HG02840 (cell line): Measurements from ENCODE around the gene BAZ2B.

Source experiments
- ATAC-seq: cut with Tn5 transposase; IDR thresholded peaks from one replicate; pipeline ENCODE4 v1.9.1; 2021; ENCODE audit warnings: mild to moderate bottlenecking, moderate library complexity, moderate number of reproducible peaks; ENCODE audit not compliant: unreplicated experiment, low FRiP score

The BAZ2B gene

GRCh38 chr2:159615367-159616285 lies 722 bp downstream of the BAZ2B start:
- peak; percentile 55 for ATAC-seq

- ATAC-seq = no peak
Observed at GRCh38 chr2:159614534-159615366, 1.6 kb downstream of the BAZ2B start.

GRCh38 chr2:159613651-159614285 lies 2.6 kb downstream of the BAZ2B start:
- no peak for ATAC-seq

GRCh38 chr2:159613091-159613490 lies 3.3 kb downstream of the BAZ2B start:
- ATAC-seq = no peak

- no peak for ATAC-seq
Observed at GRCh38 chr2:159612255-159612901, 4.0 kb downstream of the BAZ2B start.

- ATAC-seq = no peak
Observed at GRCh38 chr2:159609811-159610549, 6.4 kb downstream of the BAZ2B start.

GRCh38 chr2:159608723-159609308 lies 7.5 kb downstream of the BAZ2B start:
- no peak for ATAC-seq

GRCh38 chr2:159608108-159608507 lies 8.2 kb downstream of the BAZ2B start:
- no peak for ATAC-seq

GRCh38 chr2:159606287-159606686 lies 10.1 kb downstream of the BAZ2B start:
- ATAC-seq = no peak

- ATAC-seq = no peak
Observed at GRCh38 chr2:159605441-159606178, 10.7 kb downstream of the BAZ2B start.

GRCh38 chr2:159604159-159604558 lies 12.2 kb downstream of the BAZ2B start:
- no peak for ATAC-seq

GRCh38 chr2:159600752-159601151 lies 15.6 kb downstream of the BAZ2B start:
- no peak for ATAC-seq

GRCh38 chr2:159595410-159596046 lies 20.8 kb downstream of the BAZ2B start:
- no peak for ATAC-seq

GRCh38 chr2:159592441-159592840 lies 23.9 kb downstream of the BAZ2B start:
- no peak for ATAC-seq

GRCh38 chr2:159591221-159591620 lies 25.1 kb downstream of the BAZ2B start:
- no peak for ATAC-seq

- no peak for ATAC-seq
Observed at GRCh38 chr2:159589286-159589685, 27.1 kb downstream of the BAZ2B start.

GRCh38 chr2:159586034-159586433 lies 30.3 kb downstream of the BAZ2B start:
- no peak for ATAC-seq

- no peak for ATAC-seq
Observed at GRCh38 chr2:159585622-159586021, 30.7 kb downstream of the BAZ2B start.
